Chondrocyte (in vitro differentiated cells): ENCODE data around the gene GMCL1. TPM values are rescaled to one million over a fixed set of nuclear protein-coding genes. Genes with fewer than 3 reads are reported as not detected.
A peak's percentile ranks its signal among the peaks of the same experiment; 100 is the strongest.

Experiments
- DNase-seq: peaks from one replicate; pipeline ENCODE4 v3.0.0; 2021; ENCODE audit warnings: mixed read lengths, low spot score
- H3K27ac Mint-ChIP-seq: one replicate; pipeline ENCODE4 v1.8.0; 2021; ENCODE audit warnings: mild to moderate bottlenecking, moderate library complexity, mixed read lengths; ENCODE audit not compliant: unreplicated experiment
- H3K27me3 Mint-ChIP-seq: 2 replicates; pipeline ENCODE4 v1.8.0; 2021; ENCODE audit warnings: low read depth, mixed read lengths
- H3K36me3 Mint-ChIP-seq: 2 replicates; pipeline ENCODE4 v1.8.0; 2021; ENCODE audit warnings: low read depth, mixed read lengths
- H3K4me1 Mint-ChIP-seq: 2 replicates; pipeline ENCODE4 v1.8.0; 2021; ENCODE audit warnings: low read depth, mild to moderate bottlenecking, mixed read lengths
- H3K4me3 Mint-ChIP-seq: one replicate; pipeline ENCODE4 v1.8.0; 2021; ENCODE audit warnings: mild to moderate bottlenecking, moderate library complexity, mixed read lengths; ENCODE audit not compliant: unreplicated experiment
- H3K9me3 Mint-ChIP-seq: 2 replicates; pipeline ENCODE4 v1.8.0; 2021; ENCODE audit warnings: low read depth, mixed read lengths
- total RNA-seq: library from RNA; stranded (reverse); gene quantifications from 3 replicates; pipeline ENCODE4 v1.2.1, GENCODE V29; 2021
- TF ChIP-seq, protein P1 (sequence below): fragments of 200-600 bp; sonication (generic); IDR thresholded peaks from 2 replicates; pipeline ENCODE4 v1.5.0; 2021; ENCODE audit warnings: antibody characterized with exemption, mild to moderate bottlenecking, moderate library complexity

GMCL1 gene
- total RNA-seq, 1 donor from 2014 or later = 13.6 TPM

DNA sequence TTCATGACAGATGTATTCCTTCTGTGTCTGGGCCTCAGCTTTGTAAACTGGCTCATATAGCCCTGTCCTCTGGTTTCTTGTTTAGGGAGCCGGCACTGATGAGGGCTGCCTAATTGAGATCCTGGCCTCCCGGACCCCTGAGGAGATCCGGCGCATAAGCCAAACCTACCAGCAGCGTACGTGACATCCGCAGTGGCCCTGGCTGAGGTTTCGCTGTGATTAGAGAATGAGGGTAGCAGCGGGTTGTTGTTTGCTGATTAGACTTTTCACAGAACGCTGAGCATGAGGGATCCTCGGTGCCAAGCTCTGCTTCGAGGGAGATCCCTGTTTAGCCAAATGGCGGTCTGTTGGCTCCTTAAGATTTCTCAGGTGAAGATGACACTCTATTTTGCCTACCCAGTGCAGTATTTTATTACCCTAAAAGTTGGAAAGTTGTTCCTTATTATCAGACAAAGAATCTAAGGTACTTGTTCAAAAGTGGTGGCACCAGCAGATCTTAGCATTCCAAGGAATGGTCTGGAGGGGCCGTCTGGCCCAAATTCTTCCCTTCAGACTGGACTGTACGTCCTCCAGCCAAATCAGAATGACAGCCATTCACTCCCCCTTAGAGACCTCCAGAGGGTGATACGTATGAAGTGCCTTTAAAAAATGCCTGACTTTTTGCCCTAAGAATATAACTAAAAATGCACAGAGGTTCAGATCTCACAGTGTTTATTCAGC lies 21.5 kb upstream of the GMCL1 start:
- Mint-ChIP-seq H3K27ac (no peak overlapping the region), H3K27me3 (no peaks in the 10 kb centered on the region), H3K4me3 (no peak overlapping the region), H3K4me1 (no peaks in the 10 kb centered on the region), H3K36me3 (peaks cover 41% of the 10 kb centered on the region), H3K9me3 (no peaks in the 10 kb centered on the region)
- DNase-seq = no peak
- TF ChIP-seq, protein P1, sequence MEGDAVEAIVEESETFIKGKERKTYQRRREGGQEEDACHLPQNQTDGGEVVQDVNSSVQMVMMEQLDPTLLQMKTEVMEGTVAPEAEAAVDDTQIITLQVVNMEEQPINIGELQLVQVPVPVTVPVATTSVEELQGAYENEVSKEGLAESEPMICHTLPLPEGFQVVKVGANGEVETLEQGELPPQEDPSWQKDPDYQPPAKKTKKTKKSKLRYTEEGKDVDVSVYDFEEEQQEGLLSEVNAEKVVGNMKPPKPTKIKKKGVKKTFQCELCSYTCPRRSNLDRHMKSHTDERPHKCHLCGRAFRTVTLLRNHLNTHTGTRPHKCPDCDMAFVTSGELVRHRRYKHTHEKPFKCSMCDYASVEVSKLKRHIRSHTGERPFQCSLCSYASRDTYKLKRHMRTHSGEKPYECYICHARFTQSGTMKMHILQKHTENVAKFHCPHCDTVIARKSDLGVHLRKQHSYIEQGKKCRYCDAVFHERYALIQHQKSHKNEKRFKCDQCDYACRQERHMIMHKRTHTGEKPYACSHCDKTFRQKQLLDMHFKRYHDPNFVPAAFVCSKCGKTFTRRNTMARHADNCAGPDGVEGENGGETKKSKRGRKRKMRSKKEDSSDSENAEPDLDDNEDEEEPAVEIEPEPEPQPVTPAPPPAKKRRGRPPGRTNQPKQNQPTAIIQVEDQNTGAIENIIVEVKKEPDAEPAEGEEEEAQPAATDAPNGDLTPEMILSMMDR = no peak

DNA sequence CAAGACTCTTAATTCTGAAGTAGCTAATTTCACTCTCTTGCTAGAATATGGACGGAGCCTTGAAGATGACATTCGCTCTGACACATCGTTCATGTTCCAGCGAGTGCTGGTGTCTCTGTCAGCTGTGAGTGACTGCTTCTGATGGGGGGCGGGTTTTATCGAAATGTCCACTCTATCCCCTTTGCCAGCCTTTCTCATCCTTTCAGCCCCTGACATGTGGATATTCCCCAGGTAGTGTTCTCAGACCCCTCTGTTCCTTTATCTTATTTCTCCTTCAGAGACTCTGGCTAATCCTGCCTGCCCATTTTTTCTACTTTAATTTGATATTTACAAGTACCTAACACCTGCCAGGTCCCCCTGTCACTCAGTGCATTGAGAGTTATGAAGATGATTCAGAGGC lies 18.9 kb upstream of the GMCL1 start:
- TF ChIP-seq, protein P1 = no peak
- H3K27ac Mint-ChIP-seq = no peak overlapping the region
- no peak for DNase-seq

DNA sequence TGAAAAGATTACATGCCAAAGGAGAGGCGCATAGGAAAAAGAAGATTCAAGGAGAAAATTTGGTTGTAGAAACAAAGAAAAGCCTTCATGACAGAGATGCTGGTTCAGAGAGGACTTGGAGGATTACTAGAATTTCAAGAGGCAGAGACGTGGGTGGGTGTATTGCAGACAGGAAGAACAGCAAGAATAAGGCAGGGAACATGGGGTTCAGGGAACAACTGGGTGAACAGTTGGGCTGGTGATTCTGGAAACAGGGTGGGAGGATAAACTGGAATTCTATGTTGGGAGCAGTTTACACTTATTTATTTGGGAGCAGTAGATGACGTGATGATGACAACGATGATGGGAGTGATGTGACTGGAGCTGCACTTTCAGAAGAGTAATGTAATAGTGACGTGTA lies 18.4 kb upstream of the GMCL1 start:
- Mint-ChIP-seq H3K27me3 (no peaks in the 10 kb centered on the region), H3K9me3 (no peaks in the 10 kb centered on the region), H3K4me1 (peaks cover 2% of the 10 kb centered on the region), H3K27ac (no peak overlapping the region), H3K36me3 (peaks cover 35% of the 10 kb centered on the region), H3K4me3 (no peak overlapping the region)
- TF ChIP-seq, protein P1 = no peak
- no peak for DNase-seq

More for the DNA sequence above, 18.9 kb upstream of the GMCL1 start:
- Mint-ChIP-seq H3K27me3 (no peaks in the 10 kb centered on the region), H3K36me3 (peaks cover 37% of the 10 kb centered on the region), H3K9me3 (no peaks in the 10 kb centered on the region), H3K4me3 (no peak overlapping the region), H3K4me1 (peaks cover 2% of the 10 kb centered on the region)

DNA sequence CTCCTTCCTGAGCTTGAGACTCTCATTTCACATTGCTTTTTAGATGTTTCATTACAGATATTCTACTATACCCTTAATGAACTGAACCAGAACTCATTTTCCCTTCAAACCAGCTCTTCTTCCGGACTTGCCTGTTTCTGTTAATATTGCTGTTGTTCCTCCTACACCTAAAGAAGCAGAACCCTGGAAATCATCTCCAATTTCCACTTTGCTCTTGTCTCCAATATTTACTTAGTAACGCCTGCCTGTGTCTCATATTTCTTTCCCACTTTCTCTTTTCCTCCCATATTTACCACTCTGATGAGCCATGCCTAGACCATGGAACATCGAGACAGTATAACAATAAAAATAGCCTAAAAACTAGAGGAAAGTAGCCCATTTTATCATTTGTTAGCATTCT lies 17.9 kb upstream of the GMCL1 start:
- Mint-ChIP-seq H3K27ac (no peak overlapping the region), H3K36me3 (peaks cover 31% of the 10 kb centered on the region), H3K27me3 (no peaks in the 10 kb centered on the region), H3K9me3 (no peaks in the 10 kb centered on the region), H3K4me1 (peaks cover 2% of the 10 kb centered on the region), H3K4me3 (no peak overlapping the region)
- no peak for DNase-seq
- TF ChIP-seq, protein P1 = no peak

DNA sequence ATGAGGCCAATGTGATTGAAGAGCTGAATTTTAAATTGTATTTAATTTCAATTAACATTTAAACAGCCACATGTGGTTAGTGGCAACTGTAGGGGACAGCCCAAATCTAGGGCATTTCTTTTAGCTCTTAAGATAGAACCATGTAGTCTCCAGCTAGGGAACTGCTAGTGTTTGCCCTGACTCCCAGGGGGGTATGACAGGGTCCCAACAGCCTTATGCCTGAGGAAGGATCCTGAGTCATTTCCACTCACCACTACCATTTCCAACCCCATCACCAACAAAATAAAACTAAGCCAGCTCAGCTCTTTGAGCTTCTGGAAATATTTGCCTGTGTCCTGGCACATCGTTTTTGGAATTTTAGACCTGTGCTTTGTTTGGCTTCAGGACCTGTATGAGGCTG lies 13.7 kb upstream of the GMCL1 start:
- no peaks in the 10 kb centered on the region for H3K27me3 Mint-ChIP-seq
- peaks cover 7% of the 10 kb centered on the region for H3K4me1 Mint-ChIP-seq
- H3K4me3 Mint-ChIP-seq = no peak overlapping the region
- no peaks in the 10 kb centered on the region for H3K9me3 Mint-ChIP-seq
- peak overlapping the region; percentile 9 for H3K27ac Mint-ChIP-seq
- peaks cover 30% of the 10 kb centered on the region for H3K36me3 Mint-ChIP-seq
- no peak for DNase-seq
- TF ChIP-seq, protein P1 = no peak
